Mammary epithelial cell (primary cell): ENCODE data around the gene SHANK1.
"Not testable (repeated sequence)": the region's sequence is repeated elsewhere in the genome, so short reads cannot be mapped to it uniquely, and the experiment has no call there.

ENCODE experiments used
- EZH2 ChIP-seq: IDR thresholded peaks from 2 replicates; pipeline ENCODE4 v1.6.1; 2012; ENCODE audit warnings: low read length, inconsistent platforms, borderline replicate concordance
- TF ChIP-seq, protein P1 (sequence below), 2 donors: IDR thresholded peaks in 1 of 2; conservative IDR thresholded peaks in 1 of 2; 2 replicates each; pipeline ENCODE4 v1.5.1; 2011 to 2012; ENCODE audit warnings: inconsistent platforms in 2 of 2, low read length in 2 of 2, mild to moderate bottlenecking in 2 of 2, control low read depth in 1 of 2, low read depth in 1 of 2; ENCODE audit not compliant: insufficient read depth in 1 of 2; ENCODE audit errors: extremely low read depth in 1 of 2

DNA sequence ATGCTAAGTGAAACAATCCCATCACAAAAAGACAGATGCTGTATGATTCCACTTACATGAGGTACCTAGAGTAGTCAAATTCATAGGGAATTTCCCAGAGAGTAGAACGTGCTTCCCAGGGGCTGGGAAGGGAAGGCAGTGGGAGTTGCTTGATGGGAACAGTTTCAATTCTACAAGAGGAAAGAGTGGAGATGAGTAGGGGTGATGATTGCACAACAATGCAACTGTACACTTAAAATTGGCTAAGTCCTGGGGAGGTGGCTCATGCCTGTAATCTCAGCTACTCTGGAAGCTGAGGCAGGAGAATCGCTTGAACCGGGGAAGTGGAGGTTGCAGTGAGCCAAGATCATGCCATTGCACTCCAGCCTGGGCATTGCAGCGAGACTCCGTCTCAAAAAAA is 101.2 kb downstream of the SHANK1 start:
- TF ChIP-seq, protein P1, sequence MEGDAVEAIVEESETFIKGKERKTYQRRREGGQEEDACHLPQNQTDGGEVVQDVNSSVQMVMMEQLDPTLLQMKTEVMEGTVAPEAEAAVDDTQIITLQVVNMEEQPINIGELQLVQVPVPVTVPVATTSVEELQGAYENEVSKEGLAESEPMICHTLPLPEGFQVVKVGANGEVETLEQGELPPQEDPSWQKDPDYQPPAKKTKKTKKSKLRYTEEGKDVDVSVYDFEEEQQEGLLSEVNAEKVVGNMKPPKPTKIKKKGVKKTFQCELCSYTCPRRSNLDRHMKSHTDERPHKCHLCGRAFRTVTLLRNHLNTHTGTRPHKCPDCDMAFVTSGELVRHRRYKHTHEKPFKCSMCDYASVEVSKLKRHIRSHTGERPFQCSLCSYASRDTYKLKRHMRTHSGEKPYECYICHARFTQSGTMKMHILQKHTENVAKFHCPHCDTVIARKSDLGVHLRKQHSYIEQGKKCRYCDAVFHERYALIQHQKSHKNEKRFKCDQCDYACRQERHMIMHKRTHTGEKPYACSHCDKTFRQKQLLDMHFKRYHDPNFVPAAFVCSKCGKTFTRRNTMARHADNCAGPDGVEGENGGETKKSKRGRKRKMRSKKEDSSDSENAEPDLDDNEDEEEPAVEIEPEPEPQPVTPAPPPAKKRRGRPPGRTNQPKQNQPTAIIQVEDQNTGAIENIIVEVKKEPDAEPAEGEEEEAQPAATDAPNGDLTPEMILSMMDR (conservative IDR thresholded peaks at IDR 0.05 in 1 of 2, IDR thresholded peaks at IDR 0.05 in 1 of 2; ENCODE audit: extremely low read depth in 1 of 2, insufficient read depth in 1 of 2, low read depth in 1 of 2, low read length in 2 of 2) = not testable (repeated sequence)
- not testable (repeated sequence) for TF ChIP-seq EZH2
